A549 (cell line): ENCODE measurements around the gene TOMM20L. TPM values are rescaled to one million over a fixed set of nuclear protein-coding genes. Genes with fewer than 3 reads are reported as not detected.
"Not testable (repeated sequence)": the region's sequence is repeated elsewhere in the genome, so short reads cannot be mapped to it uniquely, and the experiment has no call there.

ENCODE experiments used
- ATAC-seq, 2 experiments: fragments of 200-7000 bp in 1 of 2; fragments of >200 bp in 1 of 2; cut with Nextera tagmentation in 1 of 2; cut with Tn5 transposase in 1 of 2; 3 replicates each; pipeline versions ENCODE4 v1.8.0 to v1.9.1; 2018 to 2020; ENCODE audit warnings: mild to moderate bottlenecking in 1 of 2, moderate library complexity in 1 of 2
- CTCF ChIA-PET: fragments of 300-600 bp; sonication (Branson Sonifier 250); formaldehyde crosslinking; extraction: SDS; loops from one replicate; lab custom pipeline; 2021; ENCODE audit warnings: antibody characterized with exemption, inconsistent platforms; lab: Yijun Ruan, JAX
- POLR2A ChIA-PET: fragments of 350-600 bp; formaldehyde crosslinking; extraction: SDS; loops from one replicate; lab custom pipeline; 2021; ENCODE audit warnings: antibody characterized with exemption, inconsistent platforms; lab: Yijun Ruan, JAX
- DNase-seq, 2 experiments: peaks; one replicate each; pipeline versions ENCODE4 v3.0.0 to v3.0.0-alpha.2; 2011 to 2016; ENCODE audit warnings: low read depth in 1 of 2, low spot score in 1 of 2
- FAIRE-seq: peaks from 2 replicates; lab custom pipeline; 2011; peaks lifted over from hg19 to GRCh38; lab: Jason Lieb, UNC
- H3K27ac ChIP-seq, 2 experiments: fragments of >200 bp; sonication (Bioruptor Twin); formaldehyde crosslinking; 3 replicates each; pipeline ENCODE4 v1.5.1; 2016 to 2017
- H3K4me1 ChIP-seq: fragments of >200 bp; sonication (Bioruptor Twin); formaldehyde crosslinking; 3 replicates; pipeline ENCODE4 v1.6.1; 2016
- H3K4me2 ChIP-seq: fragments of >200 bp; sonication (Bioruptor Twin); formaldehyde crosslinking; 3 replicates; pipeline ENCODE4 v1.6.1; 2016
- H3K4me3 ChIP-seq: fragments of >200 bp; sonication (Bioruptor Twin); formaldehyde crosslinking; 3 replicates; pipeline ENCODE4 v1.5.1; 2016
- H3K9me3 ChIP-seq: fragments of >200 bp; sonication (Bioruptor Twin); formaldehyde crosslinking; 3 replicates; pipeline ENCODE4 v1.6.1; 2016
- ESRRA ChIP-seq: fragments of 150-350 bp; IDR thresholded peaks from 2 replicates; pipeline ENCODE4 v1.6.1; 2014; ENCODE audit warnings: mild to moderate bottlenecking, low read length, borderline replicate concordance
- FOSB ChIP-seq: fragments of 250-450 bp; sonication (Bioruptor Pico); IDR thresholded peaks from 2 replicates; pipeline ENCODE4 v1.5.0; 2020; ENCODE audit warnings: mild to moderate bottlenecking, moderate library complexity
- FOXS1 ChIP-seq: fragments of 250-450 bp; sonication (Bioruptor Pico); IDR thresholded peaks from 2 replicates; pipeline ENCODE4 v1.5.0; 2020; ENCODE audit warnings: mild to moderate bottlenecking, moderate library complexity
- GATA3 ChIP-seq: IDR thresholded peaks from 2 replicates; pipeline ENCODE4 v1.6.1; 2012; ENCODE audit warnings: borderline replicate concordance
- HOXA7 ChIP-seq: fragments of 250-450 bp; sonication (Bioruptor Pico); IDR thresholded peaks from 2 replicates; pipeline ENCODE4 v1.5.0; 2020; ENCODE audit warnings: mild to moderate bottlenecking, moderate library complexity
- KDM1A ChIP-seq: fragments of 200-600 bp; sonication (generic); IDR thresholded peaks from 2 replicates; pipeline ENCODE4 v1.6.1; 2016; ENCODE audit warnings: low read depth, mild to moderate bottlenecking
- NPAS2 ChIP-seq: fragments of 250-450 bp; sonication (Bioruptor Pico); IDR thresholded peaks from 2 replicates; pipeline ENCODE4 v1.8.0; 2022; ENCODE audit warnings: mild to moderate bottlenecking, moderate library complexity, borderline replicate concordance
- PHF8 ChIP-seq: fragments of 200-600 bp; sonication (generic); IDR thresholded peaks from 2 replicates; pipeline ENCODE4 v1.6.1; 2016; ENCODE audit warnings: low read depth, mild to moderate bottlenecking, antibody characterized with exemption, moderate library complexity, borderline replicate concordance
- POLR2AphosphoS2 ChIP-seq: conservative IDR thresholded peaks from 2 replicates; pipeline ENCODE4 v1.6.1; 2012; ENCODE audit warnings: low read length, improper control_type of control experiment, inconsistent platforms
- RCOR1 ChIP-seq: fragments of 150-350 bp; IDR thresholded peaks from 2 replicates; pipeline ENCODE4 v1.6.1; 2014; ENCODE audit warnings: antibody characterized with exemption, low read length, low read depth
- TP53 ChIP-seq: fragments of 250-450 bp; sonication (Bioruptor Pico); IDR thresholded peaks from 2 replicates; pipeline ENCODE4 v1.5.0; 2021; ENCODE audit warnings: mild to moderate bottlenecking, moderate library complexity
- ZSCAN20 ChIP-seq: fragments of 250-450 bp; sonication (Bioruptor Pico); IDR thresholded peaks from 2 replicates; pipeline ENCODE4 v1.8.0; 2022; ENCODE audit warnings: mild to moderate bottlenecking, moderate library complexity
- WGBS: methylation state at CpG from one replicate; pipeline ENCODE4 v1.1.6; 2017; ENCODE audit errors: missing lambda C conversion rate; 5-methylcytosine and 5-hydroxymethylcytosine counted together
- polyA plus RNA-seq, 4 experiments: library from polyadenylated mRNA; depleted of rRNA in 3 of 4; stranded (reverse); fragments of >200 nt; fragmentation: RNase III in 1 of 4; extraction: RNeasy Plus Mini Kit Qiagen cat#74134 plus additional on column Dnase treatment in 1 of 4; gene quantifications; 2 replicates in 3 of 4; 3 replicates in 1 of 4; pipeline ENCODE4 v1.2.3, GENCODE V29; 2011 to 2017
- TF ChIP-seq, protein P1 (sequence below): fragments of 450-650 bp; IDR thresholded peaks from 2 replicates; pipeline ENCODE4 v1.6.1; 2014; ENCODE audit warnings: antibody characterized with exemption

TOMM20L gene
- polyA plus RNA-seq, 2 of the 4 experiments (the other 2 are of a cell fraction): not detected

- TF ChIP-seq ESRRA (no peak), POLR2AphosphoS2 (no peak), NPAS2 (no peak), GATA3 (no peak)
- H3K9me3 ChIP-seq: no peaks in the 10 kb centered on the region
- FAIRE-seq: no peak
- peak overlapping the region; percentile 74 for H3K4me2 ChIP-seq
- ChIA-PET POLR2A (no interaction called here), CTCF (interaction anchor here (0.6 to 1.4 kb wide), 2 partner anchors 11 to 48 kb away, joined by 3 read pairs; no protein-coding TSS in a partner anchor)
- 54% methylated on average over 4 of the region's 4 CpGs for WGBS
- ATAC-seq: no peak
- no peak overlapping the region; a peak in 2 of 6 replicates for H3K27ac ChIP-seq
- no peak for DNase-seq
- H3K4me3 ChIP-seq: peak overlapping the region; percentile 24; the same call in 1 of the 3 replicates
- 0 out of 3 replicates have a peak, but pooled peaks cover 6% of the 10 kb centered on the region for H3K4me1 ChIP-seq
Observed at GRCh38 chr14:58353516-58354299, 42.0 kb upstream of the TOMM20L start.

DNA sequence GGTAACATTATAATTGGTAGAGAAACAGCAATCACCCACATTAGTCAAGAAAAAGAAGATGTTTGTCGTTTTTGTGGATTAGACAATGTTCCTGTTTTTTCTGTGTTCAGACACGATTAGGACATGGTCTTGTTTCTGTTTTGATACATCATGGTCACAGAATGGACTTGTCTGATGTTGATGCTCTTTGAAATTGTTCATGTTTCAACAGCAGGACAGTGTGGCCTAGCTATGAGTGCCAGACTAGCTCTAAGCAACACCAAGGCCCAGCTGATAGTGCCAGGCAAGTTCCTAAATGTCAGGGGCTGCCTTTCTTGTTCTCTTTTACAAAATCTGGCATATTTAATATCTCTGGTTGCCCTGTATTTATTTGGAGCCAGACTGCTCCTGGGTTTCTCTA is 40.9 kb upstream of the TOMM20L start:
- Histone ChIP-seq H3K4me3 (no peak overlapping the region), H3K27ac (no peak overlapping the region), H3K4me1 (0 out of 3 replicates have a peak, but pooled peaks cover 6% of the 10 kb centered on the region), H3K9me3 (no peaks in the 10 kb centered on the region)
- no peak for DNase-seq
- WGBS: 80% methylated on average over 2 of the region's 2 CpGs
- POLR2A ChIA-PET: no interaction called here
- FAIRE-seq: no peak
- TF ChIP-seq FOSB (CRISPR knock-in tag): no peak
- TF ChIP-seq FOXS1 (CRISPR knock-in tag): no peak
- no peak for TF ChIP-seq PHF8
- no peak for TF ChIP-seq HOXA7 (CRISPR knock-in tag)
- TF ChIP-seq KDM1A: no peak
- TF ChIP-seq, all 56 proteins: peak for 0
- CTCF ChIA-PET: interaction anchor here (0.7 kb wide), 1 partner anchor 1037 kb away, joined by 3 read pairs; no protein-coding TSS in a partner anchor
- H3K4me2 ChIP-seq: no peak overlapping the region
- no peak for ATAC-seq

GRCh38 chr14:58356268-58356667 is 39.5 kb upstream of the TOMM20L start:
- ATAC-seq: no peak
- no peaks in the 10 kb centered on the region for H3K9me3 ChIP-seq
- TF ChIP-seq, protein P1, sequence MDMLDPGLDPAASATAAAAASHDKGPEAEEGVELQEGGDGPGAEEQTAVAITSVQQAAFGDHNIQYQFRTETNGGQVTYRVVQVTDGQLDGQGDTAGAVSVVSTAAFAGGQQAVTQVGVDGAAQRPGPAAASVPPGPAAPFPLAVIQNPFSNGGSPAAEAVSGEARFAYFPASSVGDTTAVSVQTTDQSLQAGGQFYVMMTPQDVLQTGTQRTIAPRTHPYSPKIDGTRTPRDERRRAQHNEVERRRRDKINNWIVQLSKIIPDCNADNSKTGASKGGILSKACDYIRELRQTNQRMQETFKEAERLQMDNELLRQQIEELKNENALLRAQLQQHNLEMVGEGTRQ: no peak
- TF ChIP-seq ESRRA (no peak), NPAS2 (no peak), ZSCAN20 (CRISPR knock-in tag) (no peak), PHF8 (no peak), TP53 (CRISPR knock-in tag) (no peak), RCOR1 (no peak)
- CTCF ChIA-PET: no interaction called here
- FAIRE-seq: no peak
- 0 out of 3 replicates have a peak, but pooled peaks cover 6% of the 10 kb centered on the region for H3K4me1 ChIP-seq
- WGBS: 78% methylated on average over 1 of the region's 1 CpG
- no peak overlapping the region for H3K27ac ChIP-seq
- DNase-seq: no peak
- no peak overlapping the region for H3K4me2 ChIP-seq
- H3K4me3 ChIP-seq: no peak overlapping the region
- POLR2A ChIA-PET: no interaction called here

- CTCF ChIA-PET: interaction anchor here (0.7 to 2.2 kb wide), 7 partner anchors 11 to 256 kb away, joined by 3 to 10 read pairs (median 3); partner anchors contain the start of gene TOMM20L
- POLR2A ChIA-PET, DNase-seq, FAIRE-seq, H3K4me2 ChIP-seq, H3K27ac ChIP-seq, H3K4me1 ChIP-seq, H3K4me3 ChIP-seq, ATAC-seq, H3K9me3 ChIP-seq: not testable (repeated sequence)
- 100% methylated on average over 1 of the region's 1 CpG for WGBS
Observed at GRCh38 chr14:58362272-58362671, 33.5 kb upstream of the TOMM20L start.
